ENCODE data around the gene ACTRT2.

ACTRT2 gene

DNA sequence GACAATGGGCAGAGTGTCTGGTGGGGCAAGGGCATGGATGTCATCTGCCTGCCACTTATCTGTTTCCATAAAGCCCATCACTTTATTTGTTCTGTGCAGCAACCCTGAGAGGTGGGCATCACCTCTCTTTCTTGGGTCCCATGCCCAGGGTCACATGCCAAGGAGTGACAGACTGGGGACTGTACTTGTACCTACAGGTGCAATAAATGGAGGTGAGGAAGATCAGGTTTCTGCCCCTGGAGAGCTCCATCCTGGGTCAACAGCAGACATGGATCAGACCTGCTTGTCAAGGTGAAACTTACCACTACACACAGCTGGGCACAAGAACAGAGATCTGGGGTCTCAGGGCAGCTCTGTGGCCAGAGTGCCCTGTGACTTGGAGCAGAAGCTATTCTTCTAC is 29.3 kb downstream of the ACTRT2 start:
- DNase-seq (ENCODE audit: low spot score): no peak
- no peak for ATAC-seq (ENCODE audit: low read depth)
- H3K36me3 ChIP-seq (ENCODE audit: low read depth): no peaks in the 10 kb centered on the region
- TF ChIP-seq, protein P1, sequence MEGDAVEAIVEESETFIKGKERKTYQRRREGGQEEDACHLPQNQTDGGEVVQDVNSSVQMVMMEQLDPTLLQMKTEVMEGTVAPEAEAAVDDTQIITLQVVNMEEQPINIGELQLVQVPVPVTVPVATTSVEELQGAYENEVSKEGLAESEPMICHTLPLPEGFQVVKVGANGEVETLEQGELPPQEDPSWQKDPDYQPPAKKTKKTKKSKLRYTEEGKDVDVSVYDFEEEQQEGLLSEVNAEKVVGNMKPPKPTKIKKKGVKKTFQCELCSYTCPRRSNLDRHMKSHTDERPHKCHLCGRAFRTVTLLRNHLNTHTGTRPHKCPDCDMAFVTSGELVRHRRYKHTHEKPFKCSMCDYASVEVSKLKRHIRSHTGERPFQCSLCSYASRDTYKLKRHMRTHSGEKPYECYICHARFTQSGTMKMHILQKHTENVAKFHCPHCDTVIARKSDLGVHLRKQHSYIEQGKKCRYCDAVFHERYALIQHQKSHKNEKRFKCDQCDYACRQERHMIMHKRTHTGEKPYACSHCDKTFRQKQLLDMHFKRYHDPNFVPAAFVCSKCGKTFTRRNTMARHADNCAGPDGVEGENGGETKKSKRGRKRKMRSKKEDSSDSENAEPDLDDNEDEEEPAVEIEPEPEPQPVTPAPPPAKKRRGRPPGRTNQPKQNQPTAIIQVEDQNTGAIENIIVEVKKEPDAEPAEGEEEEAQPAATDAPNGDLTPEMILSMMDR (IDR thresholded peaks at IDR 0.05; ENCODE audit: poor library complexity, severe bottlenecking): no peak
- H3K27me3 ChIP-seq (ENCODE audit: insufficient read depth, poor library complexity, severe bottlenecking): peaks cover 10% of the 10 kb centered on the region
- H3K9me3 ChIP-seq (ENCODE audit: severe bottlenecking): no peaks in the 10 kb centered on the region
- H3K27ac ChIP-seq (ENCODE audit: poor library complexity, severe bottlenecking): no peak overlapping the region
- H3K4me1 ChIP-seq (ENCODE audit: insufficient read depth, poor library complexity, severe bottlenecking): no peaks in the 10 kb centered on the region
- H3K4me3 ChIP-seq (ENCODE audit: severe bottlenecking): no peak overlapping the region

DNA sequence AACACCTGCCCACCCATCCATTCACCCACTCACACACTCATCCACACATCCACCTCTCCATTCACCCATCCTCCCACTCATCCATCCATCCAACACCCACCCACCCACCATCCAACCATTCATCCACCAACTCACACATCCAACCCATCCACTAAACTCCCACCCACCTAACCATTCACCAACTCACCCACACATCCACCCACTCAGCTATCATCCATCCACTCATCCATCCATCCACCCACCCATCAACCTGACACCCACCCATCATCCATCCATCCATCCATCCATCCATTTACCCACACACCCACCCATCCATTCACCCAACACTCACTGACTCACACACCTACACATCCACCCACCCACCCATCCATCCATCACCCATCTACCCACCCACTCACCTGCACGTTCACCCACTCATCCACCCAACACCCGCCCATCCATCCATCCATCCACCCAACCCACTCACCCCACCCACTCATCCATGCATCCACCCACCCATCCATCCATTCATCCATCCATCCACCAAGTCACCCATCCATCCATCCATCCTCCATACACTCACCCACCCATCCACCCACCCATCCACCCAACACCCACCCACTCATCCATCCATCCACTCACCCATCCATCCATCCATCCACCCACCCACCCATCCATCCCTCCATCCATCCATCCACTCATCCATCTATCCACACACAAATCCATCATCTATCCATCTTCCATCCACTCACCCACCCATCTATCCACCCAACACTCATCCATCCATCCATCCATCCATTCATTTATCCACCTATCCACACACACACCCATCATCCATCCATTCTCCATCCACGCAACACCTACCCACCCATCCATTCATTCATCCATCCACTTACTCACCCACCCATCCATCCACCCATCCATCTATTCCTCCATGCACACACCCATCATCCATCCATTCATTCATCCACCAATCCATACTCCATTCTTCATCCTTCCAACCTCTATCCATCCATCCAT is 30.3 kb downstream of the ACTRT2 start:
- no peak for DNase-seq (ENCODE audit: low spot score)
- peaks cover 10% of the 10 kb centered on the region for H3K27me3 ChIP-seq (ENCODE audit: insufficient read depth, poor library complexity, severe bottlenecking)
- H3K9me3 ChIP-seq (ENCODE audit: severe bottlenecking): no peaks in the 10 kb centered on the region
- H3K4me1 ChIP-seq (ENCODE audit: insufficient read depth, poor library complexity, severe bottlenecking): no peaks in the 10 kb centered on the region
- TF ChIP-seq, protein P1 (IDR thresholded peaks at IDR 0.05; ENCODE audit: poor library complexity, severe bottlenecking): no peak
- no peaks in the 10 kb centered on the region for H3K36me3 ChIP-seq (ENCODE audit: low read depth)
- ATAC-seq (ENCODE audit: low read depth): no peak
- no peak overlapping the region for H3K4me3 ChIP-seq (ENCODE audit: severe bottlenecking)
- H3K27ac ChIP-seq (ENCODE audit: poor library complexity, severe bottlenecking): no peak overlapping the region

DNA sequence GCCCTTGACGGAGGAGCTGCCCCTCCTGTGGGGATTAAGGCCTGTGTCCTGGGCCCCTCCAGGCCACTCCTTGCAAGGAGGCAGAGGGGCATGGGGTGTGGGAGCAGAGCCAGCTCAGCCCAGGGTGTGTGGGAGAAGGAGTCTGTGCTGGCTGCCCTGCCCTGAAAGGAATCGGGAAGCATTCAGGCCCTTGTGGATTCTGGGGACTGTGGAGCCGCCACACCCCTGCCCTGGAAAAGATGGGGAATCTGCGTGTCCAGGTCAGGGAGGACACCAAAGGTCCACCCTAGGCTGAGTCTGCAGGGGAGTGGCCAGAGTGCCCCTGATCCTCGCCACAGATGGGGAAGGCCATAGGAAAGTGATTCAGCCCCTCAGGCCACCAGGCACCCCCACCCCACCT is 31.2 kb downstream of the ACTRT2 start:
- H3K27ac ChIP-seq (ENCODE audit: poor library complexity, severe bottlenecking): no peak overlapping the region
- H3K4me3 ChIP-seq (ENCODE audit: severe bottlenecking): no peak overlapping the region
- TF ChIP-seq, protein P1 (IDR thresholded peaks at IDR 0.05; ENCODE audit: poor library complexity, severe bottlenecking): no peak
- ATAC-seq (ENCODE audit: low read depth) (no peak), DNase-seq (ENCODE audit: low spot score) (peak; percentile 41)
- H3K27me3 ChIP-seq (ENCODE audit: insufficient read depth, poor library complexity, severe bottlenecking): peaks cover 6% of the 10 kb centered on the region
- H3K4me1 ChIP-seq (ENCODE audit: insufficient read depth, poor library complexity, severe bottlenecking): no peaks in the 10 kb centered on the region
- H3K9me3 ChIP-seq (ENCODE audit: severe bottlenecking): no peaks in the 10 kb centered on the region
- H3K36me3 ChIP-seq (ENCODE audit: low read depth): no peaks in the 10 kb centered on the region

GRCh38 chr1:3053366-3053980 is 32.2 kb downstream of the ACTRT2 start:
- Histone ChIP-seq H3K36me3 (ENCODE audit: low read depth) (no peaks in the 10 kb centered on the region), H3K27me3 (ENCODE audit: insufficient read depth, poor library complexity, severe bottlenecking) (no peaks in the 10 kb centered on the region), H3K27ac (ENCODE audit: poor library complexity, severe bottlenecking) (no peak overlapping the region), H3K4me3 (ENCODE audit: severe bottlenecking) (no peak overlapping the region), H3K9me3 (ENCODE audit: severe bottlenecking) (no peaks in the 10 kb centered on the region), H3K4me1 (ENCODE audit: insufficient read depth, poor library complexity, severe bottlenecking) (no peaks in the 10 kb centered on the region)
- DNase-seq (ENCODE audit: low spot score) (no peak), ATAC-seq (ENCODE audit: low read depth) (no peak)
- TF ChIP-seq, protein P1 (IDR thresholded peaks at IDR 0.05; ENCODE audit: poor library complexity, severe bottlenecking): no peak
